Left kidney (tissue), 2 donors: ENCODE results near the gene UBASH3A. TPM values are rescaled to one million over a fixed set of nuclear protein-coding genes. Genes with fewer than 3 reads are reported as not detected.
A peak's percentile ranks its signal among the peaks of the same experiment; 100 is the strongest.
"Not testable (repeated sequence)": the region's sequence is repeated elsewhere in the genome, so short reads cannot be mapped to it uniquely, and the experiment has no call there.

Source experiments
- DNase-seq: peaks from one replicate; pipeline ENCODE4 v3.0.0-alpha.2; 2013
- polyA plus RNA-seq: library from polyadenylated mRNA; unstranded; fragments of 120-200 nt; gene quantifications from one replicate; pipeline ENCODE4 v1.2.1, GENCODE V29; 2013; ENCODE audit not compliant: insufficient read length

Gene UBASH3A
- polyA plus RNA-seq, 1 donor = not detected

GRCh38 chr21:42390696-42391095, 13.0 kb upstream of the UBASH3A start:
- no peak for DNase-seq

- DNase-seq = no peak
Measured at GRCh38 chr21:42391297-42391696, 12.4 kb upstream of the UBASH3A start.

GRCh38 chr21:42392731-42393442, 10.8 kb upstream of the UBASH3A start:
- DNase-seq = no peak

- no peak for DNase-seq
Measured at GRCh38 chr21:42393443-42393950, 10.2 kb upstream of the UBASH3A start.

GRCh38 chr21:42395302-42395701, 8.4 kb upstream of the UBASH3A start:
- no peak for DNase-seq

GRCh38 chr21:42395905-42396651, 7.6 kb upstream of the UBASH3A start, which contains the start of gene TMPRSS3:
TSS of gene TMPRSS3 (minus strand) at chr21:42396052. CDS start at chr21:42395417, 635 bp downstream.
- peak; percentile 50 for DNase-seq

GRCh38 chr21:42396799-42397745, 6.6 kb upstream of the UBASH3A start:
- no peak for DNase-seq

- no peak for DNase-seq
Measured at GRCh38 chr21:42397746-42398394, 5.8 kb upstream of the UBASH3A start.

- no peak for DNase-seq
Measured at GRCh38 chr21:42398436-42399028, 5.2 kb upstream of the UBASH3A start.

GRCh38 chr21:42400525-42400924, 3.2 kb upstream of the UBASH3A start:
- no peak for DNase-seq

- no peak for DNase-seq
Measured at GRCh38 chr21:42401154-42401553, 2.5 kb upstream of the UBASH3A start.

- DNase-seq = no peak
Measured at GRCh38 chr21:42401820-42402251, 1.9 kb upstream of the UBASH3A start.

GRCh38 chr21:42404539-42404938, 837 bp downstream of the UBASH3A start:
- DNase-seq = no peak

GRCh38 chr21:42405064-42406013, 1.6 kb downstream of the UBASH3A start:
- no peak for DNase-seq

- DNase-seq = no peak
Measured at GRCh38 chr21:42406201-42406621, 2.5 kb downstream of the UBASH3A start.

GRCh38 chr21:42406866-42407265, 3.2 kb downstream of the UBASH3A start:
- no peak for DNase-seq

GRCh38 chr21:42407476-42407875, 3.8 kb downstream of the UBASH3A start:
- no peak for DNase-seq

- not testable (repeated sequence) for DNase-seq
Measured at GRCh38 chr21:42408718-42409117, 5.0 kb downstream of the UBASH3A start.

GRCh38 chr21:42409366-42409765, 5.7 kb downstream of the UBASH3A start:
- DNase-seq = no peak
